ELF-1 (cell line): ENCODE results near the gene PGC.

Source experiments
- DNase-seq: peaks from one replicate; pipeline ENCODE4 v3.0.0-alpha.2; 2016; ENCODE audit warnings: low read depth, low spot score

The PGC gene

GRCh38 chr6:41730531-41731436 lies 16.4 kb downstream of the PGC start:
- no peak for DNase-seq

GRCh38 chr6:41729624-41730023 lies 17.6 kb downstream of the PGC start:
- DNase-seq = no peak

- DNase-seq = no peak
Measured at GRCh38 chr6:41728954-41729353, 18.2 kb downstream of the PGC start.

GRCh38 chr6:41728073-41728936 lies 18.9 kb downstream of the PGC start:
- no peak for DNase-seq

GRCh38 chr6:41727705-41728072 lies 19.5 kb downstream of the PGC start:
- DNase-seq = no peak

- no peak for DNase-seq
Measured at GRCh38 chr6:41726876-41727275, 20.3 kb downstream of the PGC start.

- DNase-seq = no peak
Measured at GRCh38 chr6:41724586-41725501, 22.4 kb downstream of the PGC start.

GRCh38 chr6:41724228-41724580 lies 23.0 kb downstream of the PGC start:
- no peak for DNase-seq

- peak; percentile 78 for DNase-seq
Measured at GRCh38 chr6:41723530-41724227, 23.5 kb downstream of the PGC start.

GRCh38 chr6:41722969-41723529 lies 24.1 kb downstream of the PGC start:
- DNase-seq = no peak

- no peak for DNase-seq
Measured at GRCh38 chr6:41721414-41721813, 25.8 kb downstream of the PGC start.

GRCh38 chr6:41720783-41721182 lies 26.4 kb downstream of the PGC start:
- no peak for DNase-seq

- no peak for DNase-seq
Measured at GRCh38 chr6:41720262-41720620, 27.0 kb downstream of the PGC start.

GRCh38 chr6:41719436-41720261 lies 27.5 kb downstream of the PGC start:
- DNase-seq = no peak

- no peak for DNase-seq
Measured at GRCh38 chr6:41718828-41719227, 28.4 kb downstream of the PGC start.

GRCh38 chr6:41717392-41717736 lies 29.8 kb downstream of the PGC start:
- DNase-seq = no peak

- no peak for DNase-seq
Measured at GRCh38 chr6:41716516-41717391, 30.4 kb downstream of the PGC start.

GRCh38 chr6:41715795-41716515 lies 31.2 kb downstream of the PGC start:
- DNase-seq = no peak
